Osteocyte (in vitro differentiated cells): ENCODE data around the gene OSBPL5. TPM values are rescaled to one million over a fixed set of nuclear protein-coding genes. Genes with fewer than 3 reads are reported as not detected.

ENCODE experiments used
- DNase-seq: peaks from one replicate; pipeline ENCODE4 v3.0.0; 2021; ENCODE audit warnings: mixed read lengths; ENCODE audit not compliant: unreplicated experiment; ENCODE audit errors: extremely low spot score
- H3K27ac Mint-ChIP-seq: one replicate; pipeline ENCODE4 v1.8.0; 2021; ENCODE audit warnings: mild to moderate bottlenecking, mixed read lengths; ENCODE audit not compliant: unreplicated experiment
- H3K27me3 Mint-ChIP-seq: one replicate; pipeline ENCODE4 v1.8.0; 2021; ENCODE audit warnings: mixed read lengths; ENCODE audit not compliant: unreplicated experiment
- H3K36me3 Mint-ChIP-seq: one replicate; pipeline ENCODE4 v1.8.0; 2021; ENCODE audit warnings: mixed read lengths; ENCODE audit not compliant: unreplicated experiment
- H3K4me1 Mint-ChIP-seq: one replicate; pipeline ENCODE4 v1.8.0; 2021; ENCODE audit warnings: mixed read lengths; ENCODE audit not compliant: unreplicated experiment
- H3K4me3 Mint-ChIP-seq: one replicate; pipeline ENCODE4 v1.8.0; 2021; ENCODE audit warnings: mild to moderate bottlenecking, moderate library complexity, mixed read lengths; ENCODE audit not compliant: unreplicated experiment
- H3K9me3 Mint-ChIP-seq: one replicate; pipeline ENCODE4 v1.8.0; 2021; ENCODE audit warnings: mixed read lengths; ENCODE audit not compliant: unreplicated experiment
- total RNA-seq: library from RNA; stranded (reverse); gene quantifications from 2 replicates; pipeline ENCODE4 v1.2.1, GENCODE V29; 2021
- TF ChIP-seq, protein P1 (sequence below): fragments of 200-600 bp; sonication (generic); IDR thresholded peaks from 2 replicates; pipeline ENCODE4 v1.5.0; 2021; ENCODE audit warnings: antibody characterized with exemption, mild to moderate bottlenecking, moderate library complexity

Gene OSBPL5
- total RNA-seq, 1 donor from 2014 or later: 47.9 TPM

DNA sequence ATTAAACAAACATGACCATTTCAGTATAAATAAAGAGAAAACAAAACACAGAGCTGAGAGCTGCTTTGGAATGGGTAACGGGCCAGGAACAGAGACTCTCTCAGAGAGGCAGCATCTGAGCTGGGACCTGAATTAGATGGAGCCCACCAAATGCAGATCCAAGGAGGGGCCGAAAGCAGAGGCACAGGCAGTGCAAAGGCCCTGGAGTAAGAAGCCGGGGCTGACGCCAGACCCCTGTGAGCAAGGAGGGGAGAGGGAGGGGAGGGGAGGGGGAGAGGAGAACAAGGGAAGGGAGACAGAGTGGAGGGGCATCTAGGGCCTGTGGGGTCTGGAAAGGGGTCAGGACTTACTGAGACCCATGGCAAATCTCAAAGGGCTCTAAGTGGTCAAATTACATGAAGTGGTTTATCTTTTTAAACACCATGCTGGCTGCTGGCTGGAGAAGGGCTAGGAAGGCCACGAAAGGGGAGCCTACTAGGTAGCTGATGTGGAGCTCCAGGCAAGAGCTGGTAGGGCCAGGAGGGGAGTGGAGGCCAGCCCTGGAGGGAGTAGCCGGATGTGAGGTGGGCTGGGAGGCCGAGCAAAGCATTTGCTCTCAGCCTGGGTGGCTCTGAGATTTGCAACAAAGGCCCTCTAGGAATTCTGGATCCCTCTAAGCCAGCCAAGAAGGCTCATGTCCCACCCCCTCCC lies 3.2 kb downstream of the OSBPL5 start:
- Mint-ChIP-seq H3K36me3 (no peaks in the 10 kb centered on the region), H3K27ac (peak overlapping the region; percentile 85), H3K4me1 (peaks cover 76% of the 10 kb centered on the region), H3K4me3 (peak overlapping the region; percentile 40), H3K27me3 (no peaks in the 10 kb centered on the region), H3K9me3 (no peaks in the 10 kb centered on the region)
- TF ChIP-seq, protein P1, sequence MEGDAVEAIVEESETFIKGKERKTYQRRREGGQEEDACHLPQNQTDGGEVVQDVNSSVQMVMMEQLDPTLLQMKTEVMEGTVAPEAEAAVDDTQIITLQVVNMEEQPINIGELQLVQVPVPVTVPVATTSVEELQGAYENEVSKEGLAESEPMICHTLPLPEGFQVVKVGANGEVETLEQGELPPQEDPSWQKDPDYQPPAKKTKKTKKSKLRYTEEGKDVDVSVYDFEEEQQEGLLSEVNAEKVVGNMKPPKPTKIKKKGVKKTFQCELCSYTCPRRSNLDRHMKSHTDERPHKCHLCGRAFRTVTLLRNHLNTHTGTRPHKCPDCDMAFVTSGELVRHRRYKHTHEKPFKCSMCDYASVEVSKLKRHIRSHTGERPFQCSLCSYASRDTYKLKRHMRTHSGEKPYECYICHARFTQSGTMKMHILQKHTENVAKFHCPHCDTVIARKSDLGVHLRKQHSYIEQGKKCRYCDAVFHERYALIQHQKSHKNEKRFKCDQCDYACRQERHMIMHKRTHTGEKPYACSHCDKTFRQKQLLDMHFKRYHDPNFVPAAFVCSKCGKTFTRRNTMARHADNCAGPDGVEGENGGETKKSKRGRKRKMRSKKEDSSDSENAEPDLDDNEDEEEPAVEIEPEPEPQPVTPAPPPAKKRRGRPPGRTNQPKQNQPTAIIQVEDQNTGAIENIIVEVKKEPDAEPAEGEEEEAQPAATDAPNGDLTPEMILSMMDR: no peak
- DNase-seq: no peak

DNA sequence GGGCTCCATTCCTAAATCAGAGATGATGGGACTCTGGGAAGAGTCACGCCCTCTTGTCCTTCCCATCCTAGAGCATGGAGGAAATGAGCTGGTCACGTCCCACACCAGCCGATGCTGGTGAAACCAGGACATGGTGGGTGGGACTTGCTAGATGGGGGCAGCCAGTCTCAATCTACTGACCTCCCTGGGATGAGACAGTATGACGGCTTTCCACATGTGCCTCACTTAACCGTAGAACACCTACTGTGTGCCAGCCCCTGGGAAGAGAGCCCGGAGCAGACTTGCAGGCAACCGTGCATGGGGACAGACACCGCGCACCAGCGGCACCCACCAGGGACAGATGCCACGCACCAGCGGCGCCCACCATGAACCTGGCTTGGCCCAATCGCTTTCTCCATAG lies 3.8 kb downstream of the OSBPL5 start:
- DNase-seq: no peak
- no peaks in the 10 kb centered on the region for H3K36me3 Mint-ChIP-seq
- H3K9me3 Mint-ChIP-seq: no peaks in the 10 kb centered on the region
- peak overlapping the region; percentile 73 for H3K4me3 Mint-ChIP-seq
- peaks cover 78% of the 10 kb centered on the region for H3K4me1 Mint-ChIP-seq
- peak overlapping the region; percentile 85 for H3K27ac Mint-ChIP-seq
- no peaks in the 10 kb centered on the region for H3K27me3 Mint-ChIP-seq
- TF ChIP-seq, protein P1: no peak

DNA sequence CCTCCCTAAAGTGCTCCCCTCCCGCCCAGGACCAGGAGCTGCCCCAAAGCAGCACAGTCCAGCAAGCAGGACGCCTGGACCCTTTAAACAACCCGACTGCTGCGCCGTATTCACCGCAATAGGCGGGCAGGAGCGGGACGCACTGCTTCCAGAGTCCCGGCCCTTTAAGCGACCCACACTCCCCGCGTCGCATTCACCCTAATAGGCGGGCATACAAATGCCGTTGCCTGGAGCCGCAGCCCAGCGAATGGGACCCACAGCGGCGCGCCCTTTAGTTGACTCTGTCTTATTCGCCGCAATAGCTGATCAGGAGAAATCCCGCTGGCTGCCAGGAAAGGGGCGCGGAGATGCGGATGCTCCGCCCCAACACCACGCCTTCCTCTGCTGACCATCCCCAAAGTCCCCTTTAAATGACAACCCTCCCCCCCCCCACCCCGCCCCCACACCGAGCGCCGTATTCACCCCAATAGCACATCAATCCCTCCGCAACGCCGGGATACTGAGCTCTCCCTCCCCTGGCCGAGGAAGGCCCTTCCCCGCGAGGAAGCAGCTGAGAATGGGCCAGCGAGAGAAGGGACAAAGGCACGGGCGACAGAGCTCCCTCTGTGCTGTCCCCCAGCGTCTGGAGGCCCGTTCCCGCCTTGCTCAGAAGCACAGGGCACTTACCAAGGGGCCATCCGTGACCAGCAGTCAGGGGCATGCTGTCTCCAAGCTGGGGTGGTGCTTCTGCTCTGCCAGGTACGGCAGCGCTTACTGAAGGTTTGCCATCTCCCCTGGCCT lies 4.7 kb downstream of the OSBPL5 start:
- peak overlapping the region; percentile 85 for H3K27ac Mint-ChIP-seq
- H3K4me1 Mint-ChIP-seq: peaks cover 82% of the 10 kb centered on the region
- H3K4me3 Mint-ChIP-seq: peak overlapping the region; percentile 73
- DNase-seq: peak; percentile 94
- H3K27me3 Mint-ChIP-seq: no peaks in the 10 kb centered on the region
- TF ChIP-seq, protein P1: no peak
- H3K9me3 Mint-ChIP-seq: no peaks in the 10 kb centered on the region
- H3K36me3 Mint-ChIP-seq: no peaks in the 10 kb centered on the region

DNA sequence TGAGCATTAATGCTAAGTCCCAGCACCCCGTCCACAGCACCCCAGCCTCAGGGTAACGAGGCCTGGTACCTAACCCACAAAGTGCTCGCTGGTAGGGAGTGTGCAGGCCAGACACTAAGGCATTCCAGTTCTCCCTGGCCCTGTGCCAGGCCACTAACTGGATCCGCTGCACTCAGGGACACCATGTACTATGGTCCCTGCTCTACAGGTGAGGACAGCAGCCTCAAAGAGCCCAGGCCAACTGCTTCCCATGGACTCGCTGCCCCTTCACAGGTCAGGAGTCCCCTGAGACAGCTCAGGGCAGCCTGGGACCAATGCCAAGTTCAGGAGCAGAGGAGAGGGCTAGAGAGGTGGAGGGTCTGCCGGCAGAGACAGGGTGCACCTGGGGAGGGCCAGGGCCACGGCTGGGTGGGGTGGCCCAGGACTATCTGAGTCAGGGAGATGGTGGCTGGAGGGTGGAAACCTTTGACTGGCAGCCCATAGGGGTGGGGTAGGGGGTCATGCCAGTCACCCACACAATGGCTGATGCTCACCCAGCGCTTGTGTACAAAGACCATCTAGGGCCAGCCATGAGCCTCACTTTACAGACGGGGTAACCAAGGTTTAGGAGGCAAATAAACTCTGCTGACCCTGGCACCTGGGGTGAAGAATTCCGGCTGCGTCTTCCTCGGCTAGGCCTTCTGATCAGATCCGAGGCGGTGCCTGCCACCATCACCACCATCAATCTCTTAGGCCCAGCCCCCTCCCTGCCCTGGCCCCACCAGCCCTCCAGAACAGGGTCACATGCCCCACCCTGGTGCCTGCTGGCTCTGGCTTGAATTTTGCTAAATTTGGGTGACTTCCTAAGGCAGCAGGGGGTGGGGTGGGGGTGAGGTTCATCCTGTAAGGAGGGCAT lies 5.6 kb downstream of the OSBPL5 start:
- Mint-ChIP-seq H3K9me3 (no peaks in the 10 kb centered on the region), H3K27ac (peak overlapping the region; percentile 85), H3K27me3 (no peaks in the 10 kb centered on the region), H3K4me1 (peaks cover 90% of the 10 kb centered on the region), H3K4me3 (peak overlapping the region; percentile 73), H3K36me3 (no peaks in the 10 kb centered on the region)
- no peak for DNase-seq
- TF ChIP-seq, protein P1: no peak
